K562 (cell line): Measurements from ENCODE around the gene LAPTM5. TPM values are rescaled to one million over a fixed set of nuclear protein-coding genes. Genes with fewer than 3 reads are reported as not detected.

Experiments
- ETS2 ChIP-seq: IDR thresholded peaks from 2 replicates; pipeline ENCODE4 v1.6.1; 2016; ENCODE audit warnings: borderline replicate concordance, missing genetic modification characterization, mild to moderate bottlenecking, moderate library complexity, missing compliant biosample characterization; ENCODE audit not compliant: poor library complexity, severe bottlenecking
- FOXP1 ChIP-seq: sonication (generic); formaldehyde crosslinking; IDR thresholded peaks from 2 replicates; pipeline ENCODE4 v1.8.0; 2022; ENCODE audit warnings: mild to moderate bottlenecking, missing genetic modification reagents
- NFATC3 ChIP-seq: fragments of 450-650 bp; IDR thresholded peaks from 2 replicates; pipeline ENCODE4 v1.6.1; 2017; ENCODE audit warnings: mild to moderate bottlenecking
- NR2C2 ChIP-seq, 2 experiments: fragments of 200-800 bp in 1 of 2; sonication (Bioruptor generic) in 1 of 2; sonication (generic) in 1 of 2; formaldehyde crosslinking in 1 of 2; IDR thresholded peaks; 2 replicates each; pipeline versions ENCODE4 v1.6.1 to v1.8.0; 2016 to 2022; ENCODE audit warnings: mild to moderate bottlenecking in 1 of 2, missing compliant biosample characterization in 1 of 2, missing genetic modification characterization in 1 of 2, missing genetic modification reagents in 1 of 2
- PPARD ChIP-seq: fragments of 250-450 bp; sonication (Bioruptor Pico); IDR thresholded peaks from 2 replicates; pipeline ENCODE4 v1.8.0; 2022; ENCODE audit warnings: inconsistent platforms, mild to moderate bottlenecking, moderate library complexity
- SIN3B ChIP-seq: fragments of 450-650 bp; IDR thresholded peaks from 2 replicates; pipeline ENCODE4 v1.6.1; 2017; ENCODE audit warnings: low read depth, mild to moderate bottlenecking, moderate library complexity
- SRSF3 ChIP-seq: fragments of 200-400 bp; formaldehyde crosslinking; IDR thresholded peaks from 2 replicates; pipeline ENCODE4 v1.6.1; 2016; ENCODE audit warnings: mild to moderate bottlenecking, low read length, moderate library complexity; ENCODE audit not compliant: insufficient read depth
- TAL1 ChIP-seq: fragments of 450-650 bp; IDR thresholded peaks from 2 replicates; pipeline ENCODE4 v1.6.1; 2016; ENCODE audit warnings: mild to moderate bottlenecking
- TBL1XR1 ChIP-seq, 2 experiments: IDR thresholded peaks; 2 replicates each; pipeline ENCODE4 v1.6.1; 2012; ENCODE audit warnings: improper control_type of control experiment in 2 of 2, low read length in 2 of 2, mild to moderate bottlenecking in 1 of 2
- ZFPM2 ChIP-seq: fragments of 250-450 bp; sonication (Bioruptor Pico); IDR thresholded peaks from 2 replicates; pipeline ENCODE4 v1.5.1; 2022; ENCODE audit warnings: mild to moderate bottlenecking
- ZNF12 ChIP-seq: sonication (generic); formaldehyde crosslinking; IDR thresholded peaks from 2 replicates; pipeline ENCODE4 v1.4.0; 2020; ENCODE audit warnings: mild to moderate bottlenecking, missing genetic modification reagents
- ZNF589 ChIP-seq: fragments of 200-800 bp; sonication (Bioruptor generic); IDR thresholded peaks from 2 replicates; pipeline ENCODE4 v1.6.1; 2016; ENCODE audit warnings: low read depth, missing genetic modification characterization, missing compliant biosample characterization
- polyA plus RNA-seq, 8 experiments: library from polyadenylated mRNA; depleted of rRNA in 4 of 8; stranded (reverse) in 5 of 8; unstranded in 3 of 8; fragments of >200 nt; fragmentation: Nextera tagmentation in 2 of 8; fragmentation: Illumina TruSeq in 1 of 8; extraction: Ambion mirVana in 2 of 8; extraction: Trizol in 1 of 8; gene quantifications; 2 replicates each; pipeline versions ENCODE4 v1.2.1 to v1.2.3, GENCODE V29; 2011 to 2014; ENCODE audit warnings: inconsistent platforms in 1 of 8, missing spikeins in 1 of 8
- total RNA-seq, 7 experiments: library from RNA; depleted of rRNA in 6 of 7; stranded (reverse); fragments of >200 nt in 6 of 7; fragmentation: Illumina TruSeq in 2 of 7; extraction: Trizol in 2 of 7; gene quantifications; 2 replicates each; pipeline versions ENCODE4 v1.2.1 to v1.2.3, GENCODE V29; 2011 to 2021; ENCODE audit warnings: low replicate concordance in 1 of 7
- TF ChIP-seq, protein P1 (sequence below): fragments of 250-450 bp; sonication (Bioruptor Pico); IDR thresholded peaks from 2 replicates; pipeline ENCODE4 v1.8.0; 2021; ENCODE audit warnings: borderline replicate concordance, mild to moderate bottlenecking, moderate library complexity; ENCODE audit not compliant: poor library complexity, severe bottlenecking
- TF ChIP-seq, protein P2 (sequence below): fragments of 450-650 bp; formaldehyde crosslinking; IDR thresholded peaks from 2 replicates; pipeline ENCODE4 v1.4.0; 2020; ENCODE audit warnings: mild to moderate bottlenecking, mixed read lengths
- TF ChIP-seq, protein P3 (sequence below): fragments of 250-450 bp; sonication (Bioruptor Pico); IDR thresholded peaks from 2 replicates; pipeline ENCODE4 v1.8.0; 2021; ENCODE audit warnings: mild to moderate bottlenecking, moderate library complexity
- TF ChIP-seq, protein P4 (sequence below), 2 experiments: fragments of 450-650 bp; formaldehyde crosslinking in 1 of 2; IDR thresholded peaks; 2 replicates each; pipeline versions ENCODE4 v1.4.0 to v1.6.1; 2014 to 2020; ENCODE audit warnings: mild to moderate bottlenecking in 2 of 2, borderline replicate concordance in 1 of 2, low read depth in 1 of 2

LAPTM5 gene
- total and polyA plus RNA-seq, 9 of the 15 experiments (the other 6 are each of a cell fraction or from before 2014, with no cell fraction given): 2.4 to 47.3 (median 20.3) TPM

DNA sequence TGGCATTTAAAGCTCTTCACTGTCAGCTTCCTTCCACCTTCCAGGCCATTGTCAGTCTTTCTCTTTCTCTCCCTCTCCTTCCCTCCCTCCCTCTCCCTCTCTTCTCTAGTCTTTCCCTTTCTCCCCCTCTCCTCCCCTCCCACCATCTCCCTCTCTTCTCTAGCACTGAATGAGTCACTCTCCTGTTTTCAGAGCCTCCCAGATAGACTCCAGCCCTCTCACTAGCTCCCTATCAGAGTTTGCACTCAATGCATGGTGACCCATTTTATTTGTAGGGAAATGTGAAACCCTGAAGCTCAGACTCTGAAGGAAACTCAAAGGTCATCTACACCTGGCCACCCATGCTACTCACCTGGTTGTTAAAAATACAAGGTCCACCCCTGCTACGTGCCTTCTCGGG, 29.8 kb downstream of the LAPTM5 start (continued):
- no peak for TF ChIP-seq SIN3B
- TF ChIP-seq NR2C2 (CRISPR knock-in tag; IDR thresholded peaks at IDR 0.05): no peak
- no peak for TF ChIP-seq NR2C2 (tag; IDR thresholded peaks at IDR 0.05)
- 0 out of 2 replicates have a peak, but pooled peaks have one; percentile 17 for TF ChIP-seq NFATC3
- TF ChIP-seq, protein P1, sequence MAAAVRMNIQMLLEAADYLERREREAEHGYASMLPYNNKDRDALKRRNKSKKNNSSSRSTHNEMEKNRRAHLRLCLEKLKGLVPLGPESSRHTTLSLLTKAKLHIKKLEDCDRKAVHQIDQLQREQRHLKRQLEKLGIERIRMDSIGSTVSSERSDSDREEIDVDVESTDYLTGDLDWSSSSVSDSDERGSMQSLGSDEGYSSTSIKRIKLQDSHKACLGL (CRISPR knock-in tag): no peak
- TF ChIP-seq ETS2 (tag): no peak
- TF ChIP-seq TAL1: peak; percentile 54
- no peak for TF ChIP-seq FOXP1
- TF ChIP-seq, protein P2, sequence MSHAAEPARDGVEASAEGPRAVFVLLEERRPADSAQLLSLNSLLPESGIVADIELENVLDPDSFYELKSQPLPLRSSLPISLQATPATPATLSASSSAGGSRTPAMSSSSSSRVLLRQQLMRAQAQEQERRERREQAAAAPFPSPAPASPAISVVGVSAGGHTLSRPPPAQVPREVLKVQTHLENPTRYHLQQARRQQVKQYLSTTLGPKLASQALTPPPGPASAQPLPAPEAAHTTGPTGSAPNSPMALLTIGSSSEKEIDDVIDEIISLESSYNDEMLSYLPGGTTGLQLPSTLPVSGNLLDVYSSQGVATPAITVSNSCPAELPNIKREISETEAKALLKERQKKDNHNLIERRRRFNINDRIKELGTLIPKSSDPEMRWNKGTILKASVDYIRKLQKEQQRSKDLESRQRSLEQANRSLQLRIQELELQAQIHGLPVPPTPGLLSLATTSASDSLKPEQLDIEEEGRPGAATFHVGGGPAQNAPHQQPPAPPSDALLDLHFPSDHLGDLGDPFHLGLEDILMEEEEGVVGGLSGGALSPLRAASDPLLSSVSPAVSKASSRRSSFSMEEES: no peak
- no peak for TF ChIP-seq PPARD (CRISPR knock-in tag)
- TF ChIP-seq ZFPM2 (CRISPR knock-in tag): no peak
- 0 out of 4 replicates have a peak, but pooled peaks of 1 of the 2 experiments have one; percentile 38 for TF ChIP-seq TBL1XR1 (IDR thresholded peaks at IDR 0.05; ENCODE audit: low read length in 2 of 2)
- TF ChIP-seq ZNF589 (CRISPR knock-in tag): no peak
- TF ChIP-seq, protein P3, sequence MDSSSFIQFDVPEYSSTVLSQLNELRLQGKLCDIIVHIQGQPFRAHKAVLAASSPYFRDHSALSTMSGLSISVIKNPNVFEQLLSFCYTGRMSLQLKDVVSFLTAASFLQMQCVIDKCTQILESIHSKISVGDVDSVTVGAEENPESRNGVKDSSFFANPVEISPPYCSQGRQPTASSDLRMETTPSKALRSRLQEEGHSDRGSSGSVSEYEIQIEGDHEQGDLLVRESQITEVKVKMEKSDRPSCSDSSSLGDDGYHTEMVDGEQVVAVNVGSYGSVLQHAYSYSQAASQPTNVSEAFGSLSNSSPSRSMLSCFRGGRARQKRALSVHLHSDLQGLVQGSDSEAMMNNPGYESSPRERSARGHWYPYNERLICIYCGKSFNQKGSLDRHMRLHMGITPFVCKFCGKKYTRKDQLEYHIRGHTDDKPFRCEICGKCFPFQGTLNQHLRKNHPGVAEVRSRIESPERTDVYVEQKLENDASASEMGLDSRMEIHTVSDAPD (CRISPR knock-in tag): no peak
- no peak for TF ChIP-seq ZNF12
- TF ChIP-seq, protein P4, sequence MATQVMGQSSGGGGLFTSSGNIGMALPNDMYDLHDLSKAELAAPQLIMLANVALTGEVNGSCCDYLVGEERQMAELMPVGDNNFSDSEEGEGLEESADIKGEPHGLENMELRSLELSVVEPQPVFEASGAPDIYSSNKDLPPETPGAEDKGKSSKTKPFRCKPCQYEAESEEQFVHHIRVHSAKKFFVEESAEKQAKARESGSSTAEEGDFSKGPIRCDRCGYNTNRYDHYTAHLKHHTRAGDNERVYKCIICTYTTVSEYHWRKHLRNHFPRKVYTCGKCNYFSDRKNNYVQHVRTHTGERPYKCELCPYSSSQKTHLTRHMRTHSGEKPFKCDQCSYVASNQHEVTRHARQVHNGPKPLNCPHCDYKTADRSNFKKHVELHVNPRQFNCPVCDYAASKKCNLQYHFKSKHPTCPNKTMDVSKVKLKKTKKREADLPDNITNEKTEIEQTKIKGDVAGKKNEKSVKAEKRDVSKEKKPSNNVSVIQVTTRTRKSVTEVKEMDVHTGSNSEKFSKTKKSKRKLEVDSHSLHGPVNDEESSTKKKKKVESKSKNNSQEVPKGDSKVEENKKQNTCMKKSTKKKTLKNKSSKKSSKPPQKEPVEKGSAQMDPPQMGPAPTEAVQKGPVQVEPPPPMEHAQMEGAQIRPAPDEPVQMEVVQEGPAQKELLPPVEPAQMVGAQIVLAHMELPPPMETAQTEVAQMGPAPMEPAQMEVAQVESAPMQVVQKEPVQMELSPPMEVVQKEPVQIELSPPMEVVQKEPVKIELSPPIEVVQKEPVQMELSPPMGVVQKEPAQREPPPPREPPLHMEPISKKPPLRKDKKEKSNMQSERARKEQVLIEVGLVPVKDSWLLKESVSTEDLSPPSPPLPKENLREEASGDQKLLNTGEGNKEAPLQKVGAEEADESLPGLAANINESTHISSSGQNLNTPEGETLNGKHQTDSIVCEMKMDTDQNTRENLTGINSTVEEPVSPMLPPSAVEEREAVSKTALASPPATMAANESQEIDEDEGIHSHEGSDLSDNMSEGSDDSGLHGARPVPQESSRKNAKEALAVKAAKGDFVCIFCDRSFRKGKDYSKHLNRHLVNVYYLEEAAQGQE (IDR thresholded peaks at IDR 0.05; ENCODE audit: borderline replicate concordance): no peak
- TF ChIP-seq, protein P4 (CRISPR knock-in tag; IDR thresholded peaks at IDR 0.05; ENCODE audit: low read depth): no peak
- TF ChIP-seq SRSF3: no peak
